IMR-90 (cell line): Measurements from ENCODE around the gene NPLOC4.

ENCODE experiments used
- CEBPB ChIP-seq: IDR thresholded peaks from 2 replicates; pipeline ENCODE4 v1.6.1; 2012; ENCODE audit warnings: low read depth, low read length, improper control_type of control experiment
- CTCF ChIP-seq: conservative IDR thresholded peaks from 2 replicates; pipeline ENCODE4 v1.5.1; 2012; ENCODE audit warnings: mild to moderate bottlenecking, low read depth, low read length, improper control_type of control experiment
- ELK1 ChIP-seq: fragments of 150-350 bp; IDR thresholded peaks from 2 replicates; pipeline ENCODE4 v1.6.1; 2016; ENCODE audit warnings: low read depth, mild to moderate bottlenecking, low read length, moderate library complexity, borderline replicate concordance
- FOS ChIP-seq: fragments of 150-350 bp; IDR thresholded peaks from 2 replicates; pipeline ENCODE4 v1.6.1; 2016; ENCODE audit warnings: low read depth, low read length
- MAZ ChIP-seq: IDR thresholded peaks from 2 replicates; pipeline ENCODE4 v1.6.1; 2012; ENCODE audit warnings: low read depth, mild to moderate bottlenecking, low read length, improper control_type of control experiment, moderate library complexity, borderline replicate concordance
- MXI1 ChIP-seq: IDR thresholded peaks from 2 replicates; pipeline ENCODE4 v1.6.1; 2012; ENCODE audit warnings: low read depth, mild to moderate bottlenecking, low read length, moderate library complexity, borderline replicate concordance
- NFE2L2 ChIP-seq: fragments of 150-350 bp; IDR thresholded peaks from 2 replicates; pipeline ENCODE4 v1.6.1; 2016; ENCODE audit warnings: low read depth, mild to moderate bottlenecking, low read length
- POLR2A ChIP-seq: IDR thresholded peaks from 2 replicates; pipeline ENCODE4 v1.6.1; 2012; ENCODE audit warnings: mild to moderate bottlenecking, low read depth, low read length
- RAD21 ChIP-seq: IDR thresholded peaks from 2 replicates; pipeline ENCODE4 v1.6.1; 2012; ENCODE audit warnings: low read length, improper control_type of control experiment
- RCOR1 ChIP-seq: IDR thresholded peaks from 2 replicates; pipeline ENCODE4 v1.6.1; 2012; ENCODE audit warnings: mild to moderate bottlenecking, low read length, improper control_type of control experiment; ENCODE audit not compliant: insufficient replicate concordance
- SMC3 ChIP-seq: fragments of 150-350 bp; IDR thresholded peaks from 2 replicates; pipeline ENCODE4 v1.6.1; 2016; ENCODE audit warnings: low read depth, mild to moderate bottlenecking, antibody characterized with exemption, low read length, moderate library complexity
- USF2 ChIP-seq: fragments of 150-350 bp; IDR thresholded peaks from 2 replicates; pipeline ENCODE4 v1.6.1; 2017; ENCODE audit warnings: mild to moderate bottlenecking, antibody characterized with exemption, low read length, low read depth

- TF ChIP-seq POLR2A (no peak), RAD21 (no peak), MAZ (no peak), MXI1 (no peak), CTCF (no peak), USF2 (no peak), CEBPB (no peak), FOS (no peak), ELK1 (no peak), NFE2L2 (no peak), RCOR1 (no peak), SMC3 (no peak)
These were observed 71.7 kb downstream of the NPLOC4 start for GRCh38 chr17:81565231-81565630.
